SK-N-SH (cell line): ENCODE results near the gene SMIM22.

Experiments
- TAF1 ChIP-seq: IDR thresholded peaks from 2 replicates; pipeline ENCODE4 v1.6.1; 2012; ENCODE audit warnings: low read depth, mild to moderate bottlenecking, low read length, moderate library complexity, borderline replicate concordance
- TF ChIP-seq, protein P1 (sequence below): fragments of 200-600 bp; sonication (generic); IDR thresholded peaks from 2 replicates; pipeline ENCODE4 v1.6.1; 2017; ENCODE audit warnings: antibody characterized with exemption, mild to moderate bottlenecking, moderate library complexity

DNA sequence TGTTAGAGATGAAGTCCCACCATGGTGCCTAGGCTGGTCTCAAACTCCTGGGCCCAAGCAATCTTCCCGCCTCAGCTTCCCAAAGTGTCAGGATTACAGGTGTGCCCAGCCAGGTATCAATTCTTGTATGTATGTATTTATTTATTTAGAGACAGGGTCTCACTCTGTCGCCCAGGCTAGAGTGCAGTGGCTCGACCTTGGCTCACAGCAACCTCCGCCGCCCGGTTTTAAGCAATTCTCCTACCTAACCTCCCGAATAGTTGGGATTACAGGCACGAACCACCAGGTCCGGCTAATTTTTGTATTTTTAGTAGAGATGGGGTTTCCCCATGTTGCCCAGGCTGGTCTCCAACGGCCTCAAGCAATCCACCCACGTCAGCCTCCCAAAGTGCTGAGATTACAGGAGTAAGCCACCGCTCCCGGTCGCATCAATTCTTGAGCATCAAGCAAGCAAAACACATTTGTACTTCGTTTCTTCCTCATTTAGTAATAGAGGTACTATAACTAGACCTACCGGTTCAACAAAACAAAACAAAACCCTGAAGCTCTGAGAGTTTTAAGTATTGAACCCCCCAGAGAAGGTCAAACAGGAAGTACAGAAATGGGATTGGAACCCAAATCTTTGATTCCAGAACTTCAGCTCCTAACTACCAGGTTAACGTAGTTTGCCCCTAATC lies 27.2 kb upstream of the SMIM22 start:
- no peak for TF ChIP-seq TAF1
- TF ChIP-seq, protein P1, sequence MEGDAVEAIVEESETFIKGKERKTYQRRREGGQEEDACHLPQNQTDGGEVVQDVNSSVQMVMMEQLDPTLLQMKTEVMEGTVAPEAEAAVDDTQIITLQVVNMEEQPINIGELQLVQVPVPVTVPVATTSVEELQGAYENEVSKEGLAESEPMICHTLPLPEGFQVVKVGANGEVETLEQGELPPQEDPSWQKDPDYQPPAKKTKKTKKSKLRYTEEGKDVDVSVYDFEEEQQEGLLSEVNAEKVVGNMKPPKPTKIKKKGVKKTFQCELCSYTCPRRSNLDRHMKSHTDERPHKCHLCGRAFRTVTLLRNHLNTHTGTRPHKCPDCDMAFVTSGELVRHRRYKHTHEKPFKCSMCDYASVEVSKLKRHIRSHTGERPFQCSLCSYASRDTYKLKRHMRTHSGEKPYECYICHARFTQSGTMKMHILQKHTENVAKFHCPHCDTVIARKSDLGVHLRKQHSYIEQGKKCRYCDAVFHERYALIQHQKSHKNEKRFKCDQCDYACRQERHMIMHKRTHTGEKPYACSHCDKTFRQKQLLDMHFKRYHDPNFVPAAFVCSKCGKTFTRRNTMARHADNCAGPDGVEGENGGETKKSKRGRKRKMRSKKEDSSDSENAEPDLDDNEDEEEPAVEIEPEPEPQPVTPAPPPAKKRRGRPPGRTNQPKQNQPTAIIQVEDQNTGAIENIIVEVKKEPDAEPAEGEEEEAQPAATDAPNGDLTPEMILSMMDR, result no peak
